K562 (cell line): ENCODE results near the gene BNC1. TPM values are rescaled to one million over a fixed set of nuclear protein-coding genes. Genes with fewer than 3 reads are reported as not detected.

Source experiments
- ARID2 ChIP-seq: fragments of 450-650 bp; IDR thresholded peaks from 2 replicates; pipeline ENCODE4 v1.6.1; 2017; ENCODE audit warnings: antibody characterized with exemption, mild to moderate bottlenecking
- ETS2 ChIP-seq: IDR thresholded peaks from 2 replicates; pipeline ENCODE4 v1.6.1; 2016; ENCODE audit warnings: borderline replicate concordance, missing genetic modification characterization, mild to moderate bottlenecking, moderate library complexity, missing compliant biosample characterization; ENCODE audit not compliant: poor library complexity, severe bottlenecking
- FOXP1 ChIP-seq: sonication (generic); formaldehyde crosslinking; IDR thresholded peaks from 2 replicates; pipeline ENCODE4 v1.8.0; 2022; ENCODE audit warnings: mild to moderate bottlenecking, missing genetic modification reagents
- HDAC1 ChIP-seq, 2 experiments: fragments of 450-650 bp; IDR thresholded peaks; 2 replicates each; pipeline ENCODE4 v1.6.1; 2016 to 2017; ENCODE audit warnings: inconsistent platforms in 1 of 2, mild to moderate bottlenecking in 1 of 2, moderate library complexity in 1 of 2
- KDM2B ChIP-seq: fragments of 250-450 bp; sonication (Bioruptor Pico); IDR thresholded peaks from 2 replicates; pipeline ENCODE4 v1.8.0; 2021; ENCODE audit warnings: mild to moderate bottlenecking, moderate library complexity
- NCOA4 ChIP-seq: fragments of 450-650 bp; IDR thresholded peaks from 2 replicates; pipeline ENCODE4 v1.6.1; 2018; ENCODE audit warnings: mild to moderate bottlenecking; ENCODE audit not compliant: partially characterized antibody
- PTRF ChIP-seq: fragments of 450-650 bp; IDR thresholded peaks from 2 replicates; pipeline ENCODE4 v1.6.1; 2016; ENCODE audit warnings: mild to moderate bottlenecking, missing genetic modification characterization, missing compliant biosample characterization
- SRSF7 ChIP-seq: fragments of 200-400 bp; formaldehyde crosslinking; optimal IDR thresholded peaks from 2 replicates; pipeline ENCODE3; 2017; ENCODE audit warnings: mild to moderate bottlenecking, low read depth, low read length
- TBP ChIP-seq: optimal IDR thresholded peaks from 2 replicates; pipeline ENCODE3; 2011; ENCODE audit warnings: low read depth, low read length, improper control_type of control experiment
- ZBTB7A ChIP-seq: IDR thresholded peaks from 2 replicates; pipeline ENCODE4 v1.6.1; 2011; ENCODE audit warnings: low read depth, mild to moderate bottlenecking, low read length, moderate library complexity, borderline replicate concordance; ENCODE audit not compliant: control insufficient read depth
- ZFP30 ChIP-seq: fragments of 250-450 bp; sonication (Bioruptor Pico); IDR thresholded peaks from 2 replicates; pipeline ENCODE4 v1.8.0; 2022; ENCODE audit warnings: moderate library complexity, mild to moderate bottlenecking, inconsistent platforms, borderline replicate concordance
- ZNF354B ChIP-seq: fragments of 250-450 bp; sonication (Bioruptor Pico); IDR thresholded peaks from 2 replicates; pipeline ENCODE4 v1.4.0; 2020
- ZNF77 ChIP-seq: fragments of 250-450 bp; sonication (Bioruptor Pico); IDR thresholded peaks from 2 replicates; pipeline ENCODE4 v1.5.0; 2020
- polyA plus RNA-seq, 8 experiments: library from polyadenylated mRNA; depleted of rRNA in 4 of 8; stranded (reverse) in 5 of 8; unstranded in 3 of 8; fragments of >200 nt; fragmentation: Nextera tagmentation in 2 of 8; fragmentation: Illumina TruSeq in 1 of 8; extraction: Ambion mirVana in 2 of 8; extraction: Trizol in 1 of 8; gene quantifications; 2 replicates each; pipeline versions ENCODE4 v1.2.1 to v1.2.3, GENCODE V29; 2011 to 2014; ENCODE audit warnings: inconsistent platforms in 1 of 8, missing spikeins in 1 of 8
- total RNA-seq, 7 experiments: library from RNA; depleted of rRNA in 6 of 7; stranded (reverse); fragments of >200 nt in 6 of 7; fragmentation: Illumina TruSeq in 2 of 7; extraction: Trizol in 2 of 7; gene quantifications; 2 replicates each; pipeline versions ENCODE4 v1.2.1 to v1.2.3, GENCODE V29; 2011 to 2021; ENCODE audit warnings: low replicate concordance in 1 of 7
- TF ChIP-seq, protein P1 (sequence below): fragments of 450-650 bp; IDR thresholded peaks from 2 replicates; pipeline ENCODE4 v1.6.1; 2016; ENCODE audit warnings: mild to moderate bottlenecking
- TF ChIP-seq, protein P2 (sequence below), 2 experiments: fragments of 200-800 bp in 1 of 2; sonication (Bioruptor generic) in 1 of 2; sonication (generic) in 1 of 2; formaldehyde crosslinking in 1 of 2; IDR thresholded peaks in 1 of 2; conservative IDR thresholded peaks in 1 of 2; 2 replicates each; pipeline versions ENCODE4 v1.5.0 to v1.6.1; 2016 to 2020; ENCODE audit warnings: missing compliant biosample characterization in 1 of 2, missing genetic modification characterization in 1 of 2, missing genetic modification reagents in 1 of 2
- TF ChIP-seq, protein P3 (sequence below): IDR thresholded peaks from 2 replicates; pipeline ENCODE4 v1.6.1; 2014; ENCODE audit warnings: antibody characterized with exemption
- TF ChIP-seq, protein P4 (sequence below): fragments of 450-650 bp; IDR thresholded peaks from 2 replicates; pipeline ENCODE4 v1.7.1; 2018; ENCODE audit warnings: mild to moderate bottlenecking, low read depth; ENCODE audit not compliant: partially characterized antibody
- TF ChIP-seq, protein P5 (sequence below): fragments of 450-650 bp; formaldehyde crosslinking; conservative IDR thresholded peaks from 2 replicates; pipeline ENCODE4 v1.4.0; 2022; ENCODE audit warnings: mild to moderate bottlenecking, missing genetic modification characterization

Gene BNC1
- total and polyA plus RNA-seq, 9 of the 15 experiments (the other 6 are each of a cell fraction or from before 2014, with no cell fraction given): not detected

DNA sequence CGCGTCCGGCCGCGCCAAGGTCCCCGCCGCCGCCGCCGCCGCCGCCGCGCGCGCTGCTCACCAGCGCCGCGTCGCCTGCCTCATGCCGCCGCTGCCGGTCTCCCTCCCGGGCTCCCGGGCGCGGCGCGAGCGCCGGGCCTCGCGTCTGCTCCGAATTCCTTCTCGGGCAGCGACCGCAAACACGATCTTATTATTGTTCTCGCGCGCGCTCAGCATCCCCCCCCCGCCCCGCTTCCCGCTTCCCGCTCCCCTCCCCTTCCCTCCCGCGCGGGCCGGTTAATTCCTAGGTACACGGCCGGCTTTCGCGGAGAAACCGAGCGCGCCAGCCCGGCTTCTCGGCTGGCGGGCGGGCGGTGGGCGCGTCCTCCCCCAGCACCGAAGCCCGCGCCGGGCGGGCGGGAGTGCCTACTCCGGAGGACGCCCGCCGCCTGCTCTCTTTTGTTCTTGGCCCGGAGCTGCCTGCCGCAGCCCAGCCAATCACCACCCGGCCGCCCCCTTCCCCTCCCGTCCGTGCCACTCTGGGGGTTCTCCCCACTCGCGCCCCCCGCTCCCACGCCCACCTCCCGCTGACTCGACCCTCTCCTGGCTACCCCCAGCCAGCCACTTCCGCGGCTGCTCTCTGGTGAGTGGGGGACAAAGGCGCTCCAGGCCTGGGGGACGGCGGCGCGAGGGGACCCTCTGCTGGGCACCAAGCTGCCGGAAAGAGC is 76.7 kb downstream of the BNC1 start, which contains the start of gene HDGFL3 (continued):
- TF ChIP-seq, protein P1, sequence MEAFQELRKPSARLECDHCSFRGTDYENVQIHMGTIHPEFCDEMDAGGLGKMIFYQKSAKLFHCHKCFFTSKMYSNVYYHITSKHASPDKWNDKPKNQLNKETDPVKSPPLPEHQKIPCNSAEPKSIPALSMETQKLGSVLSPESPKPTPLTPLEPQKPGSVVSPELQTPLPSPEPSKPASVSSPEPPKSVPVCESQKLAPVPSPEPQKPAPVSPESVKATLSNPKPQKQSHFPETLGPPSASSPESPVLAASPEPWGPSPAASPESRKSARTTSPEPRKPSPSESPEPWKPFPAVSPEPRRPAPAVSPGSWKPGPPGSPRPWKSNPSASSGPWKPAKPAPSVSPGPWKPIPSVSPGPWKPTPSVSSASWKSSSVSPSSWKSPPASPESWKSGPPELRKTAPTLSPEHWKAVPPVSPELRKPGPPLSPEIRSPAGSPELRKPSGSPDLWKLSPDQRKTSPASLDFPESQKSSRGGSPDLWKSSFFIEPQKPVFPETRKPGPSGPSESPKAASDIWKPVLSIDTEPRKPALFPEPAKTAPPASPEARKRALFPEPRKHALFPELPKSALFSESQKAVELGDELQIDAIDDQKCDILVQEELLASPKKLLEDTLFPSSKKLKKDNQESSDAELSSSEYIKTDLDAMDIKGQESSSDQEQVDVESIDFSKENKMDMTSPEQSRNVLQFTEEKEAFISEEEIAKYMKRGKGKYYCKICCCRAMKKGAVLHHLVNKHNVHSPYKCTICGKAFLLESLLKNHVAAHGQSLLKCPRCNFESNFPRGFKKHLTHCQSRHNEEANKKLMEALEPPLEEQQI: no peak
- TF ChIP-seq ARID2: no peak
- no peak for TF ChIP-seq ZNF354B (CRISPR knock-in tag)
- TF ChIP-seq ZNF77 (CRISPR knock-in tag): no peak
- TF ChIP-seq, protein P2, sequence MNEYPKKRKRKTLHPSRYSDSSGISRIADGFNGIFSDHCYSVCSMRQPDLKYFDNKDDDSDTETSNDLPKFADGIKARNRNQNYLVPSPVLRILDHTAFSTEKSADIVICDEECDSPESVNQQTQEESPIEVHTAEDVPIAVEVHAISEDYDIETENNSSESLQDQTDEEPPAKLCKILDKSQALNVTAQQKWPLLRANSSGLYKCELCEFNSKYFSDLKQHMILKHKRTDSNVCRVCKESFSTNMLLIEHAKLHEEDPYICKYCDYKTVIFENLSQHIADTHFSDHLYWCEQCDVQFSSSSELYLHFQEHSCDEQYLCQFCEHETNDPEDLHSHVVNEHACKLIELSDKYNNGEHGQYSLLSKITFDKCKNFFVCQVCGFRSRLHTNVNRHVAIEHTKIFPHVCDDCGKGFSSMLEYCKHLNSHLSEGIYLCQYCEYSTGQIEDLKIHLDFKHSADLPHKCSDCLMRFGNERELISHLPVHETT (CRISPR knock-in tag; conservative IDR thresholded peaks at IDR 0.05 in 1 of 2, IDR thresholded peaks at IDR 0.05 in 1 of 2): 0 out of 4 replicates have a peak, but pooled peaks of 1 of the 2 experiments have one; percentile 43
- TF ChIP-seq TBP: peak; percentile 5
- TF ChIP-seq, protein P3, sequence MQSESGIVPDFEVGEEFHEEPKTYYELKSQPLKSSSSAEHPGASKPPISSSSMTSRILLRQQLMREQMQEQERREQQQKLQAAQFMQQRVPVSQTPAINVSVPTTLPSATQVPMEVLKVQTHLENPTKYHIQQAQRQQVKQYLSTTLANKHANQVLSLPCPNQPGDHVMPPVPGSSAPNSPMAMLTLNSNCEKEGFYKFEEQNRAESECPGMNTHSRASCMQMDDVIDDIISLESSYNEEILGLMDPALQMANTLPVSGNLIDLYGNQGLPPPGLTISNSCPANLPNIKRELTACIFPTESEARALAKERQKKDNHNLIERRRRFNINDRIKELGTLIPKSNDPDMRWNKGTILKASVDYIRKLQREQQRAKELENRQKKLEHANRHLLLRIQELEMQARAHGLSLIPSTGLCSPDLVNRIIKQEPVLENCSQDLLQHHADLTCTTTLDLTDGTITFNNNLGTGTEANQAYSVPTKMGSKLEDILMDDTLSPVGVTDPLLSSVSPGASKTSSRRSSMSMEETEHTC: no peak
- TF ChIP-seq, protein P4, sequence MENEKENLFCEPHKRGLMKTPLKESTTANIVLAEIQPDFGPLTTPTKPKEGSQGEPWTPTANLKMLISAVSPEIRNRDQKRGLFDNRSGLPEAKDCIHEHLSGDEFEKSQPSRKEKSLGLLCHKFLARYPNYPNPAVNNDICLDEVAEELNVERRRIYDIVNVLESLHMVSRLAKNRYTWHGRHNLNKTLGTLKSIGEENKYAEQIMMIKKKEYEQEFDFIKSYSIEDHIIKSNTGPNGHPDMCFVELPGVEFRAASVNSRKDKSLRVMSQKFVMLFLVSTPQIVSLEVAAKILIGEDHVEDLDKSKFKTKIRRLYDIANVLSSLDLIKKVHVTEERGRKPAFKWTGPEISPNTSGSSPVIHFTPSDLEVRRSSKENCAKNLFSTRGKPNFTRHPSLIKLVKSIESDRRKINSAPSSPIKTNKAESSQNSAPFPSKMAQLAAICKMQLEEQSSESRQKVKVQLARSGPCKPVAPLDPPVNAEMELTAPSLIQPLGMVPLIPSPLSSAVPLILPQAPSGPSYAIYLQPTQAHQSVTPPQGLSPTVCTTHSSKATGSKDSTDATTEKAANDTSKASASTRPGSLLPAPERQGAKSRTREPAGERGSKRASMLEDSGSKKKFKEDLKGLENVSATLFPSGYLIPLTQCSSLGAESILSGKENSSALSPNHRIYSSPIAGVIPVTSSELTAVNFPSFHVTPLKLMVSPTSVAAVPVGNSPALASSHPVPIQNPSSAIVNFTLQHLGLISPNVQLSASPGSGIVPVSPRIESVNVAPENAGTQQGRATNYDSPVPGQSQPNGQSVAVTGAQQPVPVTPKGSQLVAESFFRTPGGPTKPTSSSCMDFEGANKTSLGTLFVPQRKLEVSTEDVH: no peak
- no peak for TF ChIP-seq NCOA4
- TF ChIP-seq, protein P5, sequence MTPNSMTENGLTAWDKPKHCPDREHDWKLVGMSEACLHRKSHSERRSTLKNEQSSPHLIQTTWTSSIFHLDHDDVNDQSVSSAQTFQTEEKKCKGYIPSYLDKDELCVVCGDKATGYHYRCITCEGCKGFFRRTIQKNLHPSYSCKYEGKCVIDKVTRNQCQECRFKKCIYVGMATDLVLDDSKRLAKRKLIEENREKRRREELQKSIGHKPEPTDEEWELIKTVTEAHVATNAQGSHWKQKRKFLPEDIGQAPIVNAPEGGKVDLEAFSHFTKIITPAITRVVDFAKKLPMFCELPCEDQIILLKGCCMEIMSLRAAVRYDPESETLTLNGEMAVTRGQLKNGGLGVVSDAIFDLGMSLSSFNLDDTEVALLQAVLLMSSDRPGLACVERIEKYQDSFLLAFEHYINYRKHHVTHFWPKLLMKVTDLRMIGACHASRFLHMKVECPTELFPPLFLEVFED (CRISPR knock-in tag): no peak
- TF ChIP-seq FOXP1 (CRISPR knock-in tag): no peak
- no peak for TF ChIP-seq ETS2 (tag)
- TF ChIP-seq ZFP30 (CRISPR knock-in tag): no peak
- no peak for TF ChIP-seq HDAC1 (IDR thresholded peaks at IDR 0.05)
- TF ChIP-seq KDM2B (CRISPR knock-in tag): no peak
- TF ChIP-seq SRSF7: no peak
- TF ChIP-seq ZBTB7A: peak; percentile 87
- no peak for TF ChIP-seq PTRF (tag)
